G401.6 (cell line): ENCODE results near the gene VAT1L.
"Not testable (repeated sequence)": the region's sequence is repeated elsewhere in the genome, so short reads cannot be mapped to it uniquely, and the experiment has no call there.

Experiments
- FAIRE-seq: peaks from 2 replicates; lab custom pipeline; 2012; peaks lifted over from hg19 to GRCh38; lab: Jason Lieb, UNC

VAT1L gene

DNA sequence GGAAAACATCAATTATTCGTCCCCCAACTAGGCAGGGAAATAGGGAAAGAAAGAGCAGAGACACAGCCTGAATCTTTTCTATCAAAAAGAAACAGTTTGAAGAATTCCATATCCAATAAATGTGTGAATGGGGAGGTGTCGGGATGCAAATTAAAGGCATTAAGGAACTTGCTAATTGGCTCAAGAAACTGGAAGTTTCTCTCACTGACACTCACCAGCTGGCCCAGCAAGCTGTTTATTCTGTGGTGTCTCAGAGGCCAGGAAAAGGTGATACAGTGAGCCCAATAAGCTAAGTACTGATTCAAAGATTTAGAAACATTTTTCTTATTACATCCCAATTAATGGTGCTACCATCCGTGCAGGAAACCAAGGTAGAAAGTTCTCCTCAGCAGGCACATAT, 129.6 kb downstream of the VAT1L start:
- FAIRE-seq, result no peak

DNA sequence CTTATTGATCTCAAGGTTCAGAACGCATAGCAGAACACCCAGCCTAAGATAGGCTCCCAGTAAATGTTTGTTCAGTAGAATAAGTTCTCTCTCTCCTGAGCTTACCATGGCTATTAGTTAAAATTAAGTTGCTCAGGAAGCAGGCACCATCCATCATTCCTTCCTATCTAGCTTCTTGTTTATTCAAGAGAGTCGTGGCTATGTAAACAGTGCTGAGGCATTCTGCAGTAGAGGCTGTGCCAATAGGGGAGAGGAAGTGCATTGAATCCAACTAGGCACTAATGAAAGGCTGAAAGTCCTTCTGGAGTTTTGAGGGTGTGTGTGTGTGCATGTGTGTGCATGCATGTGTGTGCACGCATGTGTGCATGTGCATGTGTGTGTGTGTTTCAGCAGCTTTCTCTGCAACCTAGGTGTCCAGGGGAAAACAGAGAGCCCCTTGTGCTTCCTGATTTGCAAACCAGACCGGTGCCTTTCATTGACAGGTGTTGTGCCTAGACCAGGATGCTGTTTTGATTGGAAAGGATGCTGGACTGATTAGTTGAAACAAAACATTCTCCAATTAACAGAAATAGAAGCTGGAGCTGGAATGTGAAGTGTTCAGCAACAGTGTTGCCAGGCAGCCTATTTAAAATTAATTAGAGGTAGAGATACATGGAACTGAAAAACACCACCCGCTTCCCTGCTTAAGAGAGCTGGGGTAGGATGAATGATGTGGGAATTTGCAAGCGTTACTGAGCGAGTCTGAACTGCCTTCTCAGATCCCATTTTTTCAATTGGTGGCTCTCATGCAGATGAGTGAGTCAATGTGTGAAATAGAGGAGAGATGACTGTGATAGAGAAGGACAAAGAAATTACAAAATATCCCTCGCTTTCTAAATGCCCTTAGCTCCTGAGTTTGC, 130.7 kb downstream of the VAT1L start:
- FAIRE-seq, result no peak

DNA sequence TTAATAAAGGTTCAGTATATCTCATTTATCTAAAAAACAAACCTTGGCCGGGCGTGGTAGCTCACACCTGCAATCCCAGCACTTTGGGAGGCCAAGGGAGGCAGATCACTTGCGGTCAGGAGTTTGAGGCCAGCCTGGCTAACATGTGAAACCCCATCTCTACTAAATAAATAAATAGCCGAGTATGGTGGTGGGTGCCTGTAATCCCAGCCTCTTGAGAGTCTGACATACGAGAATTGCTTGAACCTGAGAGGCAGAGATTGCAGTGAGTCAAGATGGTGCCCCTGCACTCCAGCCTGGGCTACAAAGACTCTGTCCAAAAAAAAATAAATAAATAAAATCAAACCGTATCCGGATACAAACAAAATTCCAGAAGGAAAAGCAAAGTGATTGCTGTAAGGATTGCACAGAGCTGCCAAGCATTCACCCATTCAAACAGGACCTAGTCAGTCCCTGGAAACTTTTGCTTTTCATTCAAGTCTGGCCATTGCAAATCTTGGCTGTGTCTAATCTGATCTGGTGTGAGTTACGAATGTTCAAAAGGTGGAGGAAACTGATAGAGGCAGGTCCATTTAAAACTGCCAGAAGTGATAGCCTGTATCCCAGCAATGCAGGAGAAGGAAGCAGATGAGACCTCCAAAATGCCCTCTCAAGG, 131.5 kb downstream of the VAT1L start:
- no peak for FAIRE-seq

DNA sequence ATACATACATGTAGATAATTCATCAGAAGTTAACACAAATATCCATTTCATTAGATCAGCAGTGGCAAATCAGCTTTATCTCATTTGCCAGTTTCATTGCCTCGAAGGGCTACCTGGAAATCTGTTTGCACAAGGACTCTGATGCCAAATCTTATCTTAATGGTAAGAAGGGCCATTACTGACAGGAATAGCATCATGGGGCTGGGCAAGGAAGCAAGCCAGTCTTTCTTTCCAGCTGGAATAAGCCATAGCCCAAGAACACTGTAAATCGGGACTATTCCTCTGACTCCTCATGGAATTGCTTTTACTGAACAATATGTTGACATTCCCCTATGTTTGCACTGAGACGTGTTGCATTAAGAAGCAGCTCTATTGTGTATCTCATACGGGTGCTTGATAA, 132.6 kb downstream of the VAT1L start:
- no peak for FAIRE-seq

DNA sequence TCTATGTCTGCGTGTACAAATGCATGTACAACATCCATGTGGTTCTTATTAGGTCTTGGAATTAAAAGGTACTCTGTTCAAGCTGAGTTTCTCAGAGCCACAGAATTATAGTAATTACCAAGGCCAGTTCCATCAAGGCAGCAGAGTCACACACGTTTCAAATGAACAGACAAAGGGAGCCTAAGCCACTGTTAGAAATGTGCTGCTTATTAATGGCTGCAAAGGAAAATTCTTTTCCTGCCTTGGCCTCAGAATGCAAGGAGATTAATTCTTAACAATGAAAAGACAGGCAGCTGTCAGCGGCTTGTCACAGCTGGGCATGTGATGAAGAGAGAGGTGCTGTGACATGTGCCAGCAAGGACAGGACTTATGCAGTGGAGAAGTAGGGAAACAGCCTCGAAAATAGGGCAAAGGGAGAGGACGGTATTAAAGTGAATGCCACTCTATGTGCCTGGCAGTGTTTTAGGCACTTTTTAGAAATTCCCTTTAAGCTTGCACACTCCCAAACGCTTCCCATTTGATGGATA, 133.9 kb downstream of the VAT1L start:
- no peak for FAIRE-seq

DNA sequence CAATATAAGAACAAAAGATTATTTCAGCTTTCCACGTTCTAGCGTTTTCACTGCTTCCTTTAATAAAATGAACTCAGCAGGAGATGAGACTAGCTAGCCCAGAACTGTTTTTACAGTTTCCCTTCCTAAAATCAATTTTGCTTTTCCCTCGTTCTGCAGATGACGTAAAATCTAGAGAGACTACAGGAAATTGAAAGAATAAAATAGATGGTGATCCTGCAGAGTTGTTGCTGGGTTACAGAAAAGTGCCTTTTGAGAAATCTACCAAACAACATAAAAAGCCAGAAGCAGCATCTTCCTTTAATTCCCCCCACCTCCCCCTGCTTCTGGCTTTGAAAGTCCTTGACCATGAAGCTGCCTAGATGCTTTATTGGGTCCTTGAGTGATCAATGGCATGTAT, 137.2 kb downstream of the VAT1L start:
- no peak for FAIRE-seq

DNA sequence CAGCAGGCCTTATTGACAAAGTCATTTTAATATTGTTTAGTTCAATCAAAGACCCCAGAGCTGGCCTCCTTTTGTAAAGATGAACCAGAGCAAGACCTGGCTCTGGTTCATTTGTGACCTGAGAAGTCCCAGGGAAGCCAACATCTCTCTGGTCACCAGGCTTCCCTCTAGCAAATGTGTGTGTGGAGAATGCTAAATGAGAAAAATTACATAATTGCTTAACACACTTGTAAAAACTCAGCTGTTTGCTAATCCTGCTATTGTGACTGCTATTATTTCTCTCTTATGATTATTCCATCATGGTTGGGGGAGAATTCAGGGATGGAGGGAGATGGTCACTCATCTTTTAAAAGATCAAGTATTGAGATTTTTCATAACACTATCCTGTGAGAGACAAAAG, 139.7 kb downstream of the VAT1L start:
- no peak for FAIRE-seq

DNA sequence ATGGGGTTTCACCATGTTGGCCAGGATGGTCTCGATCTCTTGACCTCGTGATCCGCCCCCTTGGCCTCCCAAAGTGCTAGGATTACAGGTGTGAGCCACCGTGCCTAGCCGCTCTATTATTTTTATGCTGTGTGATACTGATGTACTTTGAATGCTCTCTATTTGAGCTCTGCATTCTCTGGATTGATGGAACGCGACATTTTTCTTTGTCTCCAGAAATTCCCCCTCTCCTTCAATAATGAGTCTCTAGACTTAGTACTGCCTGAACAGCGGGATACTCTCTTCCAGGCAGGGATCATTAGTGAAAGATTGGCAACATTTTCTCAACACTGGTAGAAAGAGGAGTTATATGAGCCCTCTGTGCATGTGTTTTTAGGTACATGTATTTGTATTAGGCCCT, 140.6 kb downstream of the VAT1L start:
- FAIRE-seq, result no peak

DNA sequence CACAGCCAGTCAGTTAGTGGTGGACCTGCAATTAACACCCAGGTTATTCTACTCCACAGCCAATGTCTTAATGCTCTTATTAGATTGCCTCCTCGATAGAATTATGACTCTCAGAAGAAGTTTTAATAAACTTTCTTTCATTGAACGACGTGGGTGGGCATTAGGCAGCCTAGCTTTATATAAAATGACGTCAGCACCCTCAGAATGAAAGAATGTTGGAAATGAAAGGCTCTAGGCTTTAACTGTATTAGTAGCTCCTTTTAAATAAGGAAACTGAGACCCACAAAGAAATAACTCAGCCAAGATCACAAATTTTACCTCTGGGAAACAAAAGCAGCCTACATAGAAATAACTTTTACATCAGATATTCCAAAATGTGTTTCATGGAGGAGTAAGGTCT, 142.7 kb downstream of the VAT1L start:
- no peak for FAIRE-seq

DNA sequence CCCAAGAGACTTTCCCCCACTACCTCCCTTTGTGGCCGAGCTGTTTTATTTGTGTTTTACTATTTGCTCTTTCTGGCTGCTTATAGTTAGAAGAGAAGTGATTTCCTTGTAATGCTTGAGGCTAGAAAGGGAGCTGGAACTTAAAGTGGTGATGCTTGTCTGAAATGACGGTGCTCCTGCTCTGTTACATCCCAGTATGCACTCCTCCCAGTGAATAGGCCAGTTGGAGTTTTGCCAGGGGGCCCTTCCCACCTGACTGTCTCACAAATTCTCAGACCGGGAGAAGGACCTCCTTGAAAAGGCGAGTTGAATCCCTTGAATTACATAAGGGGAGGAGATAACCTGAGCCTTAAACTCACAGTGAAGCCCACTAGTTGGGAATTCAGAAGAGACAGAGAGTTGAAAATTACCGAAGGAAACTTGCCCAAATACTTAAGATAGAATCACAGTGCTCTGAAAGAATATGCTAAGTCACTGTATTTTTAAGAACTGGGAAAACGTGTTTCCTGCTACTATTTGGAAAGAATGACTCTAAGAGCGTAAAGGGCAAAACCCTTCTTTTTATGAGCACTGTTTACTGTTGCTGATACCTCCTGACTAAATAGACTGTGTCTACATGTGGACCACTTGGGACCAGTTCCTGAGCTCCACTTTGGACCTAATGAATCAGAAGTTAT, 149.2 kb downstream of the VAT1L start:
- no peak for FAIRE-seq

DNA sequence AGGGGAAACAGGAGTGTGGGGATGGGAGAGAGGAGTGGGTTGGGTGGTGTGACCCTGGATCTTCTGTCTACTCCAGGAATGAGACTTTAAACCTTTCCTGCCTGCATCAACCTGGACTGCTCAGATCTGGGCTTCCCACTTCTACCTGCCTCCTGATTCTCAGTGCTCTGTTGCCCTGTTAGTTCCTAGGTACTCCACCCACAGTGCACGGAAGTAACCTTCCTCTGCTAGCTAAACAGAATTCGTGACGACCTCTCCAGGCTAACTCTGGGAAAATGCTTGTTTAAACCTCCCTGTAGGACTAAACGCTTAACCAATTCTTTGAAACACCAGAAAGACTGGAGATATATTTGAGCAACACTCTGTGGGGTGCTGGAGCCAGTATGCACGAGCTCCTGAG, 150.5 kb downstream of the VAT1L start:
- FAIRE-seq, result no peak

DNA sequence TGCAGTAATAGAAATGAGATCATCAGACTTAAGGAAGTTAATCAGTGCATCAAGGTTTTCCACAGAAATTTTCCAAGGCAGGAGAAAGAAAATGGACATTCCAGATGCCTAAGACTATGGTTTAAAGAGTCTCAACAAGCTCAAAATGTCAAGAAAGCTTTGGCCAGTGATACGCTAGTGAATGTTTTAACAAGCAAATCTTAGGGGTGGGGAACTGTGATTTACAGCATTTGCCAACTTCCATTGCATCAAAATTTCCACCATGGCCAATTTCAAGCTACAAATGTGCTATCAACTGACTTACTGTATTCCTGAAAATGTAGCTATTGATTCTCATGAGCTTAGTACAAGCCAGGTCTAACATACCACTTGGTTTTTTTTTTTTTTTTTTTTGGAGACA, 151.6 kb downstream of the VAT1L start:
- FAIRE-seq, result no peak

DNA sequence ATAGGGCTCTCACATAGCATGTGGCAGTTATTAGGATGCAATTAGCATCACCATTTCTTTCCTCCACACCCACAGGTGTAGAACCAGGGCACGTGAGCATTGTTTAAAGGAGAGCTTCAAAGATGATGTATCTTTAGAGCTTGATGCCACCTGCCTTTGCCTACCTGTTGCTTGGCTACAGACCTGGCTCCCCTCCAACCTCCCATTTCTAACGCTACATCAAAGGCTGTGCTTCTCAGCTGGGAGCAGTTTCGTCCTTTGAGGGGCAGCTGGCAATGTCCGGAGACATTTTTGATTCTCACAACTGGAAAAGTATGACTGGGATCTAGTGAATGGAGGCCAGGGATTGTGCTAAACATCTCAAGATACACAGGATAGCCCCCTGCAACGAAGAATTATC, 155.4 kb downstream of the VAT1L start:
- no peak for FAIRE-seq

DNA sequence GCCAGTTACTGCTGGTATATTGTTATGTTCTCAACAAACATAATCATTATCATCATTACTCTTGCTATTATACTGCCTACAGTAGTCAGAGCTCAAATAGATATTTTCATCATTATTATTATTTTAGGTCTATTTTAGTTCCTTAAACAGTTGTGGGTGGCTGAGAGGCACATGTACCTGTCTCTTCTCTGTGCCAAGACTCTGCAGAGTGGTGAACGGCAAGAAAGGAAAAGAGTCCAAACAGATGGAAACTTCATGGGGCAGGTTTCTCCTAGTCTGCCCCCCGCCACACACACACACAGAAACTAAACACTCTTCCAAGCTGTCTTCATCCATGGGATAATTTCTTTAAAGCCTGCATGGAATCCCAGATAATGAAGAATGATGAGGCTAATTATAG, 156.3 kb downstream of the VAT1L start:
- no peak for FAIRE-seq

DNA sequence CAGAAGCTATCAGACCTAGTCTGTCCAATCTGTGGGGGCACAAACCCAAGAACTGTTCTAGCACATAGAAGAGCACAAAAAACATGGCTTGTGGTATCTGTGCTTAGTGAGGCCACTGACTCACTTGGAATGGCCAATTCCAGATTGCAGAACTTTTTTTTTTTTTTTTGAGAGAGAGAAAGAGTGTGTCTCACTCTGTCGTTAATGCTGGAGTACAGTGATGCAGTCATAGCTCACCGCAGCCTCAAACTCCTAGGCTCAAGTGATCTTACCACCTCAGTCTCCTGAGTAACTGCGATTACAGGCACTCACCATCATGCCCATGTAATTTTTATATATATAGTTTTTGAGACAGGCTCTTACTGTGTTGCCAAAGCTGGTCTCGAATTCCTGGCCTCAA, 156.8 kb downstream of the VAT1L start:
- FAIRE-seq, result no peak

DNA sequence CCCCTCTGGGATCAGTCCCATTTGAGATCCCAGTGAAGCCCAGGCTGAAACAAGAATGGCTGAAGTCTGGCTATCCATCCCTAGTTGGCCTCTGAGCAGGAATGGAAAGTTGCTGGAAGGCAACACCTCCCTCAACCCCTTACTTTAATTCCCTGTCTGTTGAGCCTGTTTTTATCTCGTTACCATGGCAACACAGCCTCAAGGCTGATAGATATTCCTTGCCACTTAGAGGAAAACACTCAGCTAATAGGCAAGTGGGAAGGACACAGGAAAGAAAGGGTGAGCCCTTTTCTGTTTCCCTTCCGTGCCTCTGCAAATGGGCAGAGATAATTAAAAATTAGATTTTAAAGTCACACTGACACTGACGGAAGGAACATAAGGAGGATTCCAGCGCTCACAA, 158.5 kb downstream of the VAT1L start:
- FAIRE-seq, result no peak

DNA sequence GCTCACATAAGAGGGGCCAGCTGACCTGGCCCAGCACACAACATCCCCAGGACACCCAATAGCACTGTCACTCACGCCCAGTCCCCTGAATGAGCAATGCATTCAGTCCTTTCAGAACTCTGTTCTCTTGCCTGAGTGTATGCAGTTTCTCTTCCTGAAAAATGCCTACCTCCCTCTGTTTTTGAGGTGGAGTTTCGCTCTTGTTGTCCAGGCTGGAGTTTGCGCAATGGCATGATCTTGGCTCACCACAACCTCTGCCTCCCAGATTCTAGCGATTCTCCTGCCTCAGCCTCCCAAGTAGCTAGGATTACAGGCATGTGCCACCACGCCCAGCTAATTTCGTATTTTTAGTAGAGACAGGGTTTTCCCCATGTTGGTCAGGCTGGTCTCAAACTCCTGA, 159.2 kb downstream of the VAT1L start:
- FAIRE-seq, result not testable (repeated sequence)

DNA sequence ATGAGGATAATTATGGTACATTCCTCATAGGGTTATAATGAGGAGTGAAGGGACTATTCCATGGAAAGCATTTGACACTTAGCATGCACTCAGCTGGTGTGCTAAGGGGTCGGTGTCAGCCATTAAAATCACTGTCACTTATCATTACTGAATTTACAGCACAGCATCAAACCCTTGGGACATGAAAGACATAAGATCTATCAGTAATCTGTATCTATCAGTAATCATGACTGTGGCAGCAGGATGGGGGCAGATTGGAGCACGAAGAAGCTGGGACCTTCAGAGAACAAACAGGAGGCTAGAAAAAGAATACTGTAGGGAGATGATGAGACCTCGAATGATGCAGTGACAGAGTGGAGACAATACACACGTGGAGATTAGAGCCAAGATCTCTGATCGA, 160.5 kb downstream of the VAT1L start:
- FAIRE-seq, result no peak

DNA sequence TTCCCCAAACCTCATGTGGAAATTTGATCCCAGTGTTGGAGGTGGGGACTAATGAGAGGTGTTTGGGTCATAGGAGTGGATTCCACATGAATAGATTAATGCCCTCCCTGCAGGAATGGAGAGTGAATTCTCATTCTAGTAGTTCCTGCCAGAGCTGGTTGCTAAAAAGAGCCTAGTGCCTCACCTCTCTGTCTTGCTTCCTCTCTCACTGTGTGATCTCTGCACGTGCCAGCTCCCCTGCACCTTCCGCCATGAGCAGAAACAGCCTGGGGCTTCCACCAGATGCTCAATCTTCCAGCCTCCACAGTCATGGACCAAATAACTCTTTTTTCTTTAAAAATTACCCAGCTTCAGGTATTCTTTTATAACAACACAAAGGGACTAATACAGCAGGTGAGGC, 161.1 kb downstream of the VAT1L start:
- no peak for FAIRE-seq

DNA sequence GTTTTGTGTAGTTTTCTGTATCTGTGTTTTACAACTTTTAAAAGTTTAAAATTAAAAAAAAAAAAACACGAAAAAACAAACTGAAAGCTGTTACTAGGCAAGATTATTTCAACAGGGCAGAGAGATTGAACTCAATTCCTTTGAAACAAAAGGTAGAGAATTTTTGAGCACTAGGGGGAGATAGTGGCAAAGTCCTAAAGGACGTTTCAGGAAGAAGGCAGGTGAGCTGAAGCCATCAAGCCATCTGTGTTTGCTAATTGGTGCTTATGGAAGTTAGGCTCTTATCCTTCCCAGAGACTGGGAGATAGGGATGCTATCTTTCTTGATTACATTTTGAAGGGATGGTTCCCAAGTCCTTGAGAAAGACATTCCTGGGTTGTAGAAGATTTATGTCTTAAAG, 163.4 kb downstream of the VAT1L start:
- FAIRE-seq, result peak; percentile 93

DNA sequence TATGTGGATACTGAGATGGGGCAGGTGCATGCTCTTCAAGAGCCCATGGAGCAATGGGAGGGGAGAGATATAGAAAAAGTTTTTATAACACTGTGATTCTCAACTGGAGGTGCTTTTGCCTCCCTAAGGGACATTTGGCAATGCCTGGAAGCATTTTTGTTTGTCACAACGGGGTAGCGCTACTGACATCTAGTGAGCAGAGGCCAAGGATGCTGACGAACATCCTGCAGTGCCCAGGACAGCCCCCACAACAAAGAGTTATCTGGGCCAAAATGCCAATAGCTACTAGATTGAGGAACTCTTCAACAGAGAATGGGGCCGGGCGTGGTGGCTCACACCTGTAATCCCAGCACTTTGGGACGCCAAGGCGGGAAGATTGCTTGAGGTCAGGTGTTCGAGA, 166.8 kb downstream of the VAT1L start:
- no peak for FAIRE-seq

DNA sequence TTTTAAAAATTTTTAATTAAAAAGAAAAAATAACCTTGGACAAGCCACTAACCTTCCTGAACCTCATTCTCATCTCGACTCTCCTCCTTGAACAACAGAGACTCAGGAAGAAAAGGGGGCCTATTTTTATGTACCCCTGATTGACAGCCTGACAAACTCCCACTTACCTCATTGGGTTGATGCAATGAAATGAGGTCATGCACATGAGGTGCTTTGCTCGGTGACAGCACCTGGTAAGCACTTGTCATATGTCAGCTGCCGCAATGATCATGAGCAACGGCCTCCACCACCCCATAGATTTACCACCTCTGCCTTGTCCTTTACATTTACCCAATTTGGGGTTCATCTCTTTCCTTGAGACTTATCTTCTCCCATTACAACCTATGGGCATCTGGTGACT, 167.9 kb downstream of the VAT1L start:
- FAIRE-seq, result no peak

DNA sequence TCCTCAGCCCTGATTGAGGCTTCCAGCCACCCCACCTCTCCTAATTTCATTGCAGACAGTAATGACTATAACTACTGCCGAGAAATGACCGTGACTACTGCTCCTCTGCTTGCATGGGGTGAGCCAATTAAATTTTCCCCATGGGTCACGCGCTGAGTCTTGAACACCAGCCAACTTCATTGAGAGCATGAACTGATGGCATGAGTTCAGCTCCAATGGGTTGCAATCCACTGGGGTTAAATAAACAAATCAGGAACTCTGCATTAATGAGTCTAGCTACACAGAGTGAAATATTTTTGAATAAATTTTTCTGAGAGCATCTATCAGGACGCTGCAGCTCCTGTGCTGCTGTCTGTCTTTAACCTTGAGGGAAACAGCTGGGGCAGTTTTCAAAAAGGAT, 172.4 kb downstream of the VAT1L start:
- no peak for FAIRE-seq
